Fibroblast of lung (primary cell): ENCODE results near the gene SCAF4. TPM values are rescaled to one million over a fixed set of nuclear protein-coding genes. Genes with fewer than 3 reads are reported as not detected.

ENCODE experiments used
- DNase-seq, 2 donors: peaks; one replicate each; pipeline versions ENCODE4 v3.0.0 to v3.0.0-alpha.2; 2010; ENCODE audit warnings: low read depth in 2 of 2
- H2AFZ ChIP-seq: 2 replicates; pipeline ENCODE4 v1.5.1; 2012; ENCODE audit warnings: low read length, control low read depth, inconsistent platforms
- H3K27ac ChIP-seq: 2 replicates; pipeline ENCODE4 v1.5.1; 2011; ENCODE audit warnings: low read length, control low read depth; ENCODE audit not compliant: insufficient read depth
- H3K27me3 ChIP-seq: 2 replicates; pipeline ENCODE4 v1.5.1; 2011; ENCODE audit warnings: mild to moderate bottlenecking, low read length; ENCODE audit not compliant: control insufficient read depth, insufficient read depth
- H3K36me3 ChIP-seq: 2 replicates; pipeline ENCODE4 v1.5.1; 2011; ENCODE audit warnings: low read length; ENCODE audit not compliant: control insufficient read depth, insufficient read depth
- H3K4me1 ChIP-seq: 2 replicates; pipeline ENCODE4 v1.5.1; 2011; ENCODE audit warnings: low read length; ENCODE audit not compliant: control insufficient read depth, insufficient read depth; ENCODE audit errors: extremely low read depth
- H3K4me2 ChIP-seq: 2 replicates; pipeline ENCODE4 v1.5.1; 2011; ENCODE audit warnings: low read length, control low read depth; ENCODE audit not compliant: insufficient read depth; ENCODE audit errors: extremely low read depth
- H3K4me3 ChIP-seq, 4 experiments: fragments of 200-600 bp in 1 of 4; sonication (generic) in 1 of 4; replicated peaks in 1 of 4; 2 replicates each; pipeline ENCODE4 v1.5.1; 2011 to 2016; ENCODE audit warnings: low read length in 4 of 4, low read depth in 3 of 4, mild to moderate bottlenecking in 3 of 4, control low read depth in 2 of 4, inconsistent platforms in 1 of 4, mixed read lengths in 1 of 4; ENCODE audit not compliant: insufficient read depth in 1 of 4; ENCODE audit errors: control extremely low read depth in 1 of 4
- H3K79me2 ChIP-seq: 2 replicates; pipeline ENCODE4 v1.5.1; 2012; ENCODE audit warnings: mild to moderate bottlenecking, low read length, inconsistent platforms; ENCODE audit not compliant: control insufficient read depth, insufficient read depth
- H3K9ac ChIP-seq: 2 replicates; pipeline ENCODE4 v1.5.1; 2011; ENCODE audit warnings: mild to moderate bottlenecking, low read length, control low read depth; ENCODE audit not compliant: insufficient read depth
- H3K9me3 ChIP-seq: 2 replicates; pipeline ENCODE4 v1.5.1; 2012; ENCODE audit warnings: low read depth, low read length; ENCODE audit not compliant: control insufficient read depth, insufficient read depth
- H4K20me1 ChIP-seq: 2 replicates; pipeline ENCODE4 v1.5.1; 2011; ENCODE audit warnings: low read length; ENCODE audit not compliant: control insufficient read depth, insufficient read depth; ENCODE audit errors: extremely low read depth
- CTCF ChIP-seq, 2 donors: IDR thresholded peaks in 1 of 2; conservative IDR thresholded peaks in 1 of 2; 1 replicate in 1 of 2; 2 replicates in 1 of 2; pipeline ENCODE4 v1.5.1; 2011 to 2012; ENCODE audit warnings: low read length in 2 of 2, control low read depth in 1 of 2, inconsistent platforms in 1 of 2, low read depth in 1 of 2, mild to moderate bottlenecking in 1 of 2
- EZH2 ChIP-seq: IDR thresholded peaks from 2 replicates; pipeline ENCODE4 v1.5.1; 2012; ENCODE audit warnings: low read length, control low read depth, mild to moderate bottlenecking; ENCODE audit errors: missing control alignments
- polyA plus RNA-seq, 2 donors: library from polyadenylated mRNA; depleted of rRNA in 1 of 2; stranded (reverse) in 1 of 2; unstranded in 1 of 2; fragments of >200 nt; gene quantifications; 2 replicates each; pipeline ENCODE4 v1.2.1, GENCODE V29; 2011 to 2012; ENCODE audit warnings: missing spikeins in 1 of 2
- total RNA-seq: library from RNA; depleted of rRNA; stranded (reverse); fragments of >200 nt; gene quantifications from 2 replicates; pipeline ENCODE4 v1.2.1, GENCODE V29; 2014

SCAF4 gene
- total and polyA plus RNA-seq, 2 donors (not counting 1 experiment from before 2014, with no cell fraction given): 5.6 to 7.5 TPM

- TF ChIP-seq EZH2 (no peak), CTCF (conservative IDR thresholded peaks at IDR 0.05 in 1 of 2, IDR thresholded peaks at IDR 0.05 in 1 of 2; ENCODE audit: low read depth in 1 of 2, low read length in 2 of 2) (no peak)
- Histone ChIP-seq H2AFZ (peak overlapping the region; percentile 71), H3K36me3 (no peaks in the 10 kb centered on the region), H3K9me3 (no peaks in the 10 kb centered on the region), H3K4me2 (peak overlapping the region; percentile 81), H4K20me1 (peaks cover 4% of the 10 kb centered on the region), H3K4me1 (peaks cover 18% of the 10 kb centered on the region), H3K27ac (peak overlapping the region; percentile 94), H3K79me2 (peaks cover 55% of the 10 kb centered on the region), H3K4me3 (peak overlapping the region; percentile 70 to 92 (median 81)), H3K27me3 (no peaks in the 10 kb centered on the region), H3K9ac (peak overlapping the region; percentile 93)
- peak; percentile 39 to 41 for DNase-seq
These were observed 662 bp downstream of the SCAF4 start for GRCh38 chr21:31731056-31731856.

GRCh38 chr21:31730712-31731055 is 1.2 kb downstream of the SCAF4 start:
- peaks cover 18% of the 10 kb centered on the region for H3K4me1 ChIP-seq
- DNase-seq: no peak
- no peaks in the 10 kb centered on the region for H3K36me3 ChIP-seq
- H3K27ac ChIP-seq: peak overlapping the region; percentile 94
- no peak overlapping the region for H2AFZ ChIP-seq
- H3K4me3 ChIP-seq: peak overlapping the region; percentile 70 to 92 (median 81)
- H3K9me3 ChIP-seq: no peaks in the 10 kb centered on the region
- H3K9ac ChIP-seq: peak overlapping the region; percentile 93
- no peaks in the 10 kb centered on the region for H3K27me3 ChIP-seq
- H3K79me2 ChIP-seq: peaks cover 60% of the 10 kb centered on the region
- peaks cover 4% of the 10 kb centered on the region for H4K20me1 ChIP-seq
- TF ChIP-seq CTCF (conservative IDR thresholded peaks at IDR 0.05 in 1 of 2, IDR thresholded peaks at IDR 0.05 in 1 of 2; ENCODE audit: low read depth in 1 of 2, low read length in 2 of 2) (no peak), EZH2 (no peak)
- H3K4me2 ChIP-seq: peak overlapping the region; percentile 81

- no peaks in the 10 kb centered on the region for H3K36me3 ChIP-seq
- H3K4me3 ChIP-seq: peak overlapping the region; percentile 70 to 92 (median 81)
- DNase-seq: no peak
- no peaks in the 10 kb centered on the region for H3K27me3 ChIP-seq
- peak overlapping the region; percentile 81 for H3K4me2 ChIP-seq
- peaks cover 18% of the 10 kb centered on the region for H3K4me1 ChIP-seq
- TF ChIP-seq CTCF (conservative IDR thresholded peaks at IDR 0.05 in 1 of 2, IDR thresholded peaks at IDR 0.05 in 1 of 2; ENCODE audit: low read depth in 1 of 2, low read length in 2 of 2) (no peak), EZH2 (no peak)
- H2AFZ ChIP-seq: no peak overlapping the region
- peaks cover 7% of the 10 kb centered on the region for H4K20me1 ChIP-seq
- H3K9ac ChIP-seq: no peak overlapping the region
- H3K27ac ChIP-seq: no peak overlapping the region
- no peaks in the 10 kb centered on the region for H3K9me3 ChIP-seq
- H3K79me2 ChIP-seq: peaks cover 69% of the 10 kb centered on the region
These were observed 2.1 kb downstream of the SCAF4 start for GRCh38 chr21:31729622-31730343.
